ENCODE results near the gene PNPLA3. TPM values are rescaled to one million over a fixed set of nuclear protein-coding genes. Genes with fewer than 3 reads are reported as not detected.

The PNPLA3 gene
- total RNA-seq, 3 donors from 2014 or later = 2.4 to 3.1 (median 2.9) TPM

GRCh38 chr22:43887391-43887790 lies 36.2 kb upstream of the PNPLA3 start:
- Histone ChIP-seq H3K27me3 (peaks cover 12 to 68% of the 10 kb centered on the region in 2 donors), H3K36me3 (no peaks in the 10 kb centered on the region), H3K4me3 (no peak overlapping the region), H3K9me3 (no peaks in the 10 kb centered on the region), H3K4me1 (no peaks in the 10 kb centered on the region), H3K27ac (no peak overlapping the region)
- TF ChIP-seq CTCF (IDR thresholded peaks at IDR 0.05) (no peak), POLR2AphosphoS5 (IDR thresholded peaks at IDR 0.05) (no peak), POLR2A (IDR thresholded peaks at IDR 0.05) (no peak)
- DNase-seq (ENCODE audit: low spot score in 2 of 2) = peak in 1 of 2 donors; percentile 43
- intact Hi-C loops (cut with DNase I; ENCODE audit: low total_unique reads) = no loop called here

- no peaks in the 10 kb centered on the region for H3K9me3 ChIP-seq
- no peak overlapping the region for H3K4me3 ChIP-seq
- no peaks in the 10 kb centered on the region for H3K4me1 ChIP-seq
- H3K36me3 ChIP-seq = no peaks in the 10 kb centered on the region
- H3K27ac ChIP-seq = no peak overlapping the region
- no peak for TF ChIP-seq CTCF (IDR thresholded peaks at IDR 0.05)
- intact Hi-C loops (cut with DNase I; ENCODE audit: low total_unique reads) = no loop called here
- no peak for DNase-seq (ENCODE audit: low spot score in 2 of 2)
- peaks cover 12 to 76% of the 10 kb centered on the region in 2 donors for H3K27me3 ChIP-seq
Measured at GRCh38 chr22:43888740-43889139, 34.9 kb upstream of the PNPLA3 start.

- Histone ChIP-seq H3K27ac (no peak overlapping the region), H3K4me1 (no peaks in the 10 kb centered on the region), H3K36me3 (no peaks in the 10 kb centered on the region), H3K9me3 (no peaks in the 10 kb centered on the region), H3K27me3 (peaks cover 12 to 76% of the 10 kb centered on the region in 2 donors), H3K4me3 (no peak overlapping the region)
- DNase-seq (ENCODE audit: low spot score in 2 of 2) = peak in 1 of 2 donors; percentile 36
- TF ChIP-seq POLR2A (IDR thresholded peaks at IDR 0.05) (no peak), CTCF (IDR thresholded peaks at IDR 0.05) (no peak), POLR2AphosphoS5 (IDR thresholded peaks at IDR 0.05) (no peak)
- intact Hi-C loops (cut with DNase I; ENCODE audit: low total_unique reads) = no loop called here
Measured at GRCh38 chr22:43889201-43889859, 34.3 kb upstream of the PNPLA3 start.

- no peak overlapping the region for H3K27ac ChIP-seq
- intact Hi-C loops (cut with DNase I; ENCODE audit: low total_unique reads) = no loop called here
Measured at GRCh38 chr22:43889860-43890253, 33.7 kb upstream of the PNPLA3 start.

More at GRCh38 chr22:43889860-43890253, 33.7 kb upstream of the PNPLA3 start:
- TF ChIP-seq POLR2AphosphoS5 (IDR thresholded peaks at IDR 0.05) (no peak), POLR2A (IDR thresholded peaks at IDR 0.05) (no peak), CTCF (IDR thresholded peaks at IDR 0.05) (no peak)
- H3K27me3 ChIP-seq = peaks cover 12 to 75% of the 10 kb centered on the region in 2 donors
- no peaks in the 10 kb centered on the region for H3K4me1 ChIP-seq
- no peaks in the 10 kb centered on the region for H3K36me3 ChIP-seq
- H3K9me3 ChIP-seq = no peaks in the 10 kb centered on the region
- DNase-seq (ENCODE audit: low spot score in 2 of 2) = peak in 1 of 2 donors; percentile 25
- H3K4me3 ChIP-seq = no peak overlapping the region
